GM12801 (cell line): ENCODE measurements around the gene INPP5A.

Experiments
- TF ChIP-seq, protein P1 (sequence below): IDR thresholded peaks from one replicate; pipeline ENCODE4 v1.5.1; 2011; ENCODE audit warnings: control low read depth; ENCODE audit not compliant: insufficient read length; ENCODE audit errors: extremely low read depth

Gene INPP5A

DNA sequence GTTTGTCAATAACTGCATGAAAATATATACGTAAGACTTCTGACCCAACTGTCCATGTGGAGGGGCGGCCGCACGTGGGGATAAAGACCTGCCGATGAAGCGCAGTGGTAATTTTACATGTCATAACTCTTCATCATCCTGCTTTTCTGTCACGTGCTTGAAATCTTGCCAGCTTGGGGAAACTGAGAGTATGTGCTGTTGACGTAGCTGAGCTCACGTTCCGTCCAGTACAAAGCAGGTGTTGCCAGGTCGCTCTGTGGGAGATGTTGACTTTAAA lies 105.1 kb downstream of the INPP5A start:
- TF ChIP-seq, protein P1, sequence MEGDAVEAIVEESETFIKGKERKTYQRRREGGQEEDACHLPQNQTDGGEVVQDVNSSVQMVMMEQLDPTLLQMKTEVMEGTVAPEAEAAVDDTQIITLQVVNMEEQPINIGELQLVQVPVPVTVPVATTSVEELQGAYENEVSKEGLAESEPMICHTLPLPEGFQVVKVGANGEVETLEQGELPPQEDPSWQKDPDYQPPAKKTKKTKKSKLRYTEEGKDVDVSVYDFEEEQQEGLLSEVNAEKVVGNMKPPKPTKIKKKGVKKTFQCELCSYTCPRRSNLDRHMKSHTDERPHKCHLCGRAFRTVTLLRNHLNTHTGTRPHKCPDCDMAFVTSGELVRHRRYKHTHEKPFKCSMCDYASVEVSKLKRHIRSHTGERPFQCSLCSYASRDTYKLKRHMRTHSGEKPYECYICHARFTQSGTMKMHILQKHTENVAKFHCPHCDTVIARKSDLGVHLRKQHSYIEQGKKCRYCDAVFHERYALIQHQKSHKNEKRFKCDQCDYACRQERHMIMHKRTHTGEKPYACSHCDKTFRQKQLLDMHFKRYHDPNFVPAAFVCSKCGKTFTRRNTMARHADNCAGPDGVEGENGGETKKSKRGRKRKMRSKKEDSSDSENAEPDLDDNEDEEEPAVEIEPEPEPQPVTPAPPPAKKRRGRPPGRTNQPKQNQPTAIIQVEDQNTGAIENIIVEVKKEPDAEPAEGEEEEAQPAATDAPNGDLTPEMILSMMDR, result no peak

- TF ChIP-seq, protein P1, result no peak
Observed at GRCh38 chr10:132643709-132644526, 106.3 kb downstream of the INPP5A start.

- TF ChIP-seq, protein P1, result no peak
Observed at GRCh38 chr10:132644527-132645246, 107.1 kb downstream of the INPP5A start.

- TF ChIP-seq, protein P1, result no peak
Observed at GRCh38 chr10:132645247-132645530, 107.6 kb downstream of the INPP5A start.

GRCh38 chr10:132645630-132646442 lies 108.2 kb downstream of the INPP5A start:
- TF ChIP-seq, protein P1, result no peak

GRCh38 chr10:132646443-132647097 lies 109.0 kb downstream of the INPP5A start:
- TF ChIP-seq, protein P1, result no peak

- TF ChIP-seq, protein P1, result no peak
Observed at GRCh38 chr10:132647424-132647823, 109.8 kb downstream of the INPP5A start.
